ENCODE measurements around the gene SLC35F2. TPM values are rescaled to one million over a fixed set of nuclear protein-coding genes. Genes with fewer than 3 reads are reported as not detected.
"Not testable (repeated sequence)": the region's sequence is repeated elsewhere in the genome, so short reads cannot be mapped to it uniquely, and the experiment has no call there.

Gene SLC35F2
- total and polyA plus RNA-seq, 2 donors = 2.6 to 5.1 TPM

GRCh38 chr11:107791343-107792048 is 67.1 kb downstream of the SLC35F2 start:
- H3K4me1 ChIP-seq (ENCODE audit: insufficient read depth) = no peaks in the 10 kb centered on the region
- DNase-seq (ENCODE audit: extremely low spot score) = no peak
- 59% methylated on average over 10 of the region's 10 CpGs for WGBS
- no peak overlapping the region for H3K27ac ChIP-seq (ENCODE audit: low read depth)
- H3K4me3 ChIP-seq (ENCODE audit: low read depth, low read length) = no peak overlapping the region
- peaks cover 2% of the 10 kb centered on the region for H3K36me3 ChIP-seq (ENCODE audit: insufficient read depth)

GRCh38 chr11:107789767-107790166 is 68.8 kb downstream of the SLC35F2 start:
- H3K36me3 ChIP-seq (ENCODE audit: insufficient read depth) = peaks cover 2% of the 10 kb centered on the region
- no peak overlapping the region for H3K27ac ChIP-seq (ENCODE audit: low read depth)
- H3K4me3 ChIP-seq (ENCODE audit: low read depth, low read length) = no peak overlapping the region
- no peak for DNase-seq (ENCODE audit: extremely low spot score)
- no peaks in the 10 kb centered on the region for H3K4me1 ChIP-seq (ENCODE audit: insufficient read depth)
- WGBS = 95% methylated on average over 7 of the region's 7 CpGs

GRCh38 chr11:107787733-107788132 is 70.9 kb downstream of the SLC35F2 start:
- H3K4me1 ChIP-seq (ENCODE audit: insufficient read depth) = no peaks in the 10 kb centered on the region
- 89% methylated on average over 5 of the region's 5 CpGs for WGBS
- no peaks in the 10 kb centered on the region for H3K36me3 ChIP-seq (ENCODE audit: insufficient read depth)
- no peak overlapping the region for H3K27ac ChIP-seq (ENCODE audit: low read depth)
- no peak for DNase-seq (ENCODE audit: extremely low spot score)
- no peak overlapping the region for H3K4me3 ChIP-seq (ENCODE audit: low read depth, low read length)

- WGBS = 72% methylated on average over 5 of the region's 5 CpGs
- no peaks in the 10 kb centered on the region for H3K4me1 ChIP-seq (ENCODE audit: insufficient read depth)
- no peaks in the 10 kb centered on the region for H3K36me3 ChIP-seq (ENCODE audit: insufficient read depth)
- no peak overlapping the region for H3K27ac ChIP-seq (ENCODE audit: low read depth)
- no peak overlapping the region for H3K4me3 ChIP-seq (ENCODE audit: low read depth, low read length)
- no peak for DNase-seq (ENCODE audit: extremely low spot score)
Measured at GRCh38 chr11:107785401-107785800, 73.2 kb downstream of the SLC35F2 start.

GRCh38 chr11:107783121-107783520 is 75.5 kb downstream of the SLC35F2 start:
- DNase-seq (ENCODE audit: extremely low spot score) = no peak
- WGBS = 98% methylated on average over 4 of the region's 4 CpGs
- Histone ChIP-seq H3K27ac (ENCODE audit: low read depth) (no peak overlapping the region), H3K4me1 (ENCODE audit: insufficient read depth) (no peaks in the 10 kb centered on the region), H3K4me3 (ENCODE audit: low read depth, low read length) (no peak overlapping the region), H3K36me3 (ENCODE audit: insufficient read depth) (no peaks in the 10 kb centered on the region)

GRCh38 chr11:107780775-107781174 is 77.8 kb downstream of the SLC35F2 start:
- no peak for DNase-seq (ENCODE audit: extremely low spot score)
- no peak overlapping the region for H3K27ac ChIP-seq (ENCODE audit: low read depth)
- no peak overlapping the region for H3K4me3 ChIP-seq (ENCODE audit: low read depth, low read length)
- no peaks in the 10 kb centered on the region for H3K4me1 ChIP-seq (ENCODE audit: insufficient read depth)
- H3K36me3 ChIP-seq (ENCODE audit: insufficient read depth) = no peaks in the 10 kb centered on the region
- 30% methylated on average over 3 of the region's 3 CpGs for WGBS

GRCh38 chr11:107780136-107780535 is 78.5 kb downstream of the SLC35F2 start:
- H3K36me3 ChIP-seq (ENCODE audit: insufficient read depth) = no peaks in the 10 kb centered on the region
- 43% methylated on average over 3 of the region's 3 CpGs for WGBS
- no peaks in the 10 kb centered on the region for H3K4me1 ChIP-seq (ENCODE audit: insufficient read depth)
- H3K27ac ChIP-seq (ENCODE audit: low read depth) = no peak overlapping the region
- H3K4me3 ChIP-seq (ENCODE audit: low read depth, low read length) = no peak overlapping the region
- DNase-seq (ENCODE audit: extremely low spot score) = no peak

- 58% methylated on average over 7 of the region's 7 CpGs for WGBS
- Histone ChIP-seq H3K27ac (ENCODE audit: low read depth) (no peak overlapping the region), H3K36me3 (ENCODE audit: insufficient read depth) (no peaks in the 10 kb centered on the region), H3K4me3 (ENCODE audit: low read depth, low read length) (no peak overlapping the region), H3K4me1 (ENCODE audit: insufficient read depth) (no peaks in the 10 kb centered on the region)
- no peak for DNase-seq (ENCODE audit: extremely low spot score)
Measured at GRCh38 chr11:107778839-107779517, 79.6 kb downstream of the SLC35F2 start.

- no peaks in the 10 kb centered on the region for H3K4me1 ChIP-seq (ENCODE audit: insufficient read depth)
- WGBS = 70% methylated on average over 2 of the region's 2 CpGs
- no peaks in the 10 kb centered on the region for H3K36me3 ChIP-seq (ENCODE audit: insufficient read depth)
- no peak for DNase-seq (ENCODE audit: extremely low spot score)
- H3K4me3 ChIP-seq (ENCODE audit: low read depth, low read length) = no peak overlapping the region
- H3K27ac ChIP-seq (ENCODE audit: low read depth) = no peak overlapping the region
Measured at GRCh38 chr11:107777110-107777509, 81.5 kb downstream of the SLC35F2 start.

- Histone ChIP-seq H3K27ac (ENCODE audit: low read depth) (no peak overlapping the region), H3K4me3 (ENCODE audit: low read depth, low read length) (no peak overlapping the region), H3K4me1 (ENCODE audit: insufficient read depth) (no peaks in the 10 kb centered on the region), H3K36me3 (ENCODE audit: insufficient read depth) (no peaks in the 10 kb centered on the region)
- WGBS = 96% methylated on average over 6 of the region's 6 CpGs
- DNase-seq (ENCODE audit: extremely low spot score) = no peak
Measured at GRCh38 chr11:107776062-107776461, 82.5 kb downstream of the SLC35F2 start.

GRCh38 chr11:107770551-107770951 is 88.0 kb downstream of the SLC35F2 start:
- 38% methylated on average over 3 of the region's 3 CpGs for WGBS
- Histone ChIP-seq H3K27ac (ENCODE audit: low read depth) (no peak overlapping the region), H3K36me3 (ENCODE audit: insufficient read depth) (no peaks in the 10 kb centered on the region), H3K4me1 (ENCODE audit: insufficient read depth) (no peaks in the 10 kb centered on the region), H3K4me3 (ENCODE audit: low read depth, low read length) (no peak overlapping the region)
- no peak for DNase-seq (ENCODE audit: extremely low spot score)

GRCh38 chr11:107769189-107769588 is 89.4 kb downstream of the SLC35F2 start:
- no peaks in the 10 kb centered on the region for H3K36me3 ChIP-seq (ENCODE audit: insufficient read depth)
- no peak overlapping the region for H3K27ac ChIP-seq (ENCODE audit: low read depth)
- H3K4me1 ChIP-seq (ENCODE audit: insufficient read depth) = no peaks in the 10 kb centered on the region
- DNase-seq (ENCODE audit: extremely low spot score) = no peak
- no peak overlapping the region for H3K4me3 ChIP-seq (ENCODE audit: low read depth, low read length)
- 56% methylated on average over 3 of the region's 3 CpGs for WGBS

- H3K36me3 ChIP-seq (ENCODE audit: insufficient read depth); DNase-seq (ENCODE audit: extremely low spot score); H3K27ac ChIP-seq (ENCODE audit: low read depth); H3K4me1 ChIP-seq (ENCODE audit: insufficient read depth); H3K4me3 ChIP-seq (ENCODE audit: low read depth, low read length): not testable (repeated sequence)
- 88% methylated on average over 7 of the region's 7 CpGs for WGBS
Measured at GRCh38 chr11:107758719-107759355, 99.8 kb downstream of the SLC35F2 start.

GRCh38 chr11:107757661-107758060 is 100.9 kb downstream of the SLC35F2 start:
- Histone ChIP-seq H3K27ac (ENCODE audit: low read depth) (no peak overlapping the region), H3K36me3 (ENCODE audit: insufficient read depth) (no peaks in the 10 kb centered on the region), H3K4me1 (ENCODE audit: insufficient read depth) (no peaks in the 10 kb centered on the region), H3K4me3 (ENCODE audit: low read depth, low read length) (no peak overlapping the region)
- 86% methylated on average over 1 of the region's 1 CpG for WGBS
- no peak for DNase-seq (ENCODE audit: extremely low spot score)

Measured in urinary bladder (tissue), 4 donors.